GM19099 (cell line): ENCODE data around the gene ABCC1.
A peak's percentile ranks its signal among the peaks of the same experiment; 100 is the strongest.

ENCODE experiments used
- POLR2A ChIP-seq: IDR thresholded peaks from 3 replicates; pipeline ENCODE4 v1.6.1; 2011; ENCODE audit warnings: low read depth; ENCODE audit not compliant: insufficient read length; ENCODE audit errors: extremely low read depth

The ABCC1 gene

GRCh38 chr16:15949210-15950160 lies at the start of gene ABCC1:
Gene ABCC1 (plus strand): TSS chr16:15949616. CDS start chr16:15949752, 136 bp downstream.
- peak; percentile 36 for TF ChIP-seq POLR2A

- no peak for TF ChIP-seq POLR2A
Observed at GRCh38 chr16:15900357-15900756, 49.1 kb upstream of the ABCC1 start.

DNA sequence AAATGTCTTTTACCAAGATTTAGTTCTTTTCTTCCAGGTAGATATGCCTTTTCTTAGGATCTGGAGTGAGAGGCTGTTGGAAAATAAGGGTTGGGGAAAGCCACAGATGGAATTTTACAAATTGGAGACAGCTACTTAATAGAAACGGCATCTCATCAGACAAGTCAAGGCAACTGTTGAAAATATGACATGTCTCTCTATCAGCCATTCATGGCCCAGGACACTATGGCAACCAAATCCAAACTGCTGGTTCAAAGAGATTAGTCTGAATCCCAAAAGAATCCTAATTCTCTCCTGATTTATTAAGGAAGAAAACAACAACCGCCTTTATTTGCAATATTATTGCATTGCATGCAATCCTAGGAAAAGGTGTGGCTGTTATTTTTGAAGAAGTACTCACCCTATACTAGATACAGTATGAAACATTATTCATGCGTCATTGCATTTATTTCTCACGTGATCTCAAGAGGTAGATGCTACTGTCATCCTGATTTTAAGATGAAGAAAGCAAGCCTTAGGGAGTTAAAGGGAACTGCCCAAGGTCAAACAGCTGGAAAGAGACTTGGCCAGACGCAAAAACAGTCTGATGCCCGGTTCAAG lies 48.4 kb upstream of the ABCC1 start:
- no peak for TF ChIP-seq POLR2A

- TF ChIP-seq POLR2A = no peak
Observed at GRCh38 chr16:15903960-15904359, 45.5 kb upstream of the ABCC1 start.

DNA sequence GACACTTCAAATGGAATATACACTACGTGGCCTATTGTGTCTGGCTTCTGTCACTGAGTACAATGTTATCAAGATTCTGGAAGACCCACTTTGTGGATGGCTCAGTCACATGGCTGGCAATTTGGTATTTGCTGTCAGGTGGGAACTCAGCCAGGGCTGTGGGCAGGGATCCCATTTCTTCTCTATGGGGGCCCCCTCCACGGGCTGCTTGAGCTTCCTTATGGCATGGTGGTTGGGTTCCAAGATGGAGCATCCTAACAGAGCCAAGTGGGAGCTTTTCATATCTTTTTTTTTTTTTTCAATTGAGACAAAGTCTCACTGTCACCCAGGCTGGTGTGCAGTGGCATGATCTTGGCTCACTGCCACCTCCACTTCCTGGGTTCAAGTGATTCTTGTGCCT lies 43.0 kb upstream of the ABCC1 start:
- TF ChIP-seq POLR2A = no peak

DNA sequence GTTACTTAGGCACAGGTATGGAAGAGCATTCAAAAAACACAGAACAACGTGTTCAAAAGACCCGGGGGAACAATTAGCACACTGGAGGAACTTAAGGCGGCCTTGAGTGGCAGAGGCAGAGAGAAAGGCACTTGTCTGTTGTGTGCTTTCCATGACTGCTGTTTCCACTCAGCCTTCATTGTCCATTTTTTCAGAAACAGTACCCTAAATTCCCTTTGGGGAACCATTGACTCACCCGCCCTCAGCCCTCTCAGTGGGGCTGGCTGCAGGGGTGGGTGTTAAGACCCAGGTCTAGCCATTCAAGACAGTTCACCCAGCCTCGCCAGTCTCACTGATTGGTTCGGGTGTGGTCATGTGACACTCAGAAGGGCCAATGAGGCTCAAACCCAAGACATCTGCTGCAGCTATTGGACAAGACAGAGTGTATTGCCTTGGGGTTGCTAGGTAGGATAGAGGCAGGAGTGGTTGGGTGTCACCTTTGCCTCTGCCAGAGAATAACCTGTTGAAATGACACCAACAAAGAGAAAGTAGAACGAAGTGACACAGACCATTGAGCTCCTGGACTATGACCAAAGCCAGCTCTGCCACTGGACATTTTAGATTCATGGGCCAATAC lies 41.4 kb upstream of the ABCC1 start:
- no peak for TF ChIP-seq POLR2A

- TF ChIP-seq POLR2A = no peak
Observed at GRCh38 chr16:15911198-15911597, 38.2 kb upstream of the ABCC1 start.

- no peak for TF ChIP-seq POLR2A
Observed at GRCh38 chr16:15913046-15913698, 36.2 kb upstream of the ABCC1 start.

GRCh38 chr16:15915555-15916081 lies 33.8 kb upstream of the ABCC1 start:
- TF ChIP-seq POLR2A = no peak

DNA sequence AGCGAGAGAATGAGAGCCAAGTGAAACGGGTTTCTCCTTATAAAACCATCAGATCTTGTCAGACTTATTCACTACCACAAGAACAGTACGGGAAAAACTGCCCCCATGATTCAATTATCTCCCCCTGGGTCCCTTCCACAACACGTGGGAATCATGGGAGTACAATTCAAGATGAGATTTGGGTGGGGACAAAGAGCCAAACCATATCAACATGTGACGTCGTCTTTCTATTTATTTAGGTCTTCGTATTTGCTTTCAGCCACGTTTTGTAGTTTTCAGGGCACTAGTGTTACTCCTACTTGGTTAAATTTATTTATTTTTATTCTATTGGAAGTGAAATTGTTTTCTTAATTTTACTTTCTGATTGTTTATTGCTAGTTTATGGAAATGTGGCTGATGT lies 33.1 kb upstream of the ABCC1 start:
- TF ChIP-seq POLR2A = no peak

DNA sequence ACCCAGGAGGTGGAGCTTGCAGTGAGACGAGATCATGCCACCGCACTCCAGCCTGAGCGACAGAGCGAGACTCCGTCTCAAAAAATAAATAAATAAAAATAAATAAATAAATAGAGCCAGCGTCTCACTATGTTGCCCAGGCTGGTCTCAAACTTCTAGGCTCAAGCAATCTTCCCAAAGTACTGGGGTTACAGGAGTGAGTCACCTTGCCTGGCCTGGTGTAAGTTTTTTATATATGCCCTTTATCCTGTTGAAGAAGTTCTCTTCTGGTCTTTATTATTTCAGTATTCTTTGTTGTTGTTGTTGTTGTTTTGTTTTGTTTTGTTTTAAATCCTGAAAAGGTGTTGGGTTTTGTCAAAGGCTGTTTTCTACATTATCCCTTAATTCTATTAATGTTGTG lies 30.1 kb upstream of the ABCC1 start:
- no peak for TF ChIP-seq POLR2A

DNA sequence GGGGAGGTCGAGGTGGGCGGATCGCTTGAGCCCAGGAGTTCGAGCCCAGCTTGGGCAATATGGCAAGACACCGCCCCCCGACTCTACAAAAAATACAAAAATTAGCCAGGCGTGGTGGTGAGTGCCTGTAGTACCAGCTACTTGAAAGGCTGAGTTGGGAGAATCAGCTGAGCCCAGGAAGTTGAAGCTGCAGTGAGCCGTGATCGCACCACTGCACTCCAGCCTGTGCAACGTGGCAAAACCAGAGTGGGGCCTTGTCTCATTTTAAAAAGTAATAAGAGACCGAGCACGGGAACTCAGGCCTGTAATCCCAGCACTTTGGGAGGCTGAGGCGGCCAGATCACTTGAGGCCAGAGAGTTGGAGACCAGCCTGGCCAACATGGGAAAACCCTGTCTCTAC lies 24.4 kb upstream of the ABCC1 start:
- TF ChIP-seq POLR2A = no peak

GRCh38 chr16:15925631-15926030 lies 23.8 kb upstream of the ABCC1 start:
- TF ChIP-seq POLR2A = no peak

DNA sequence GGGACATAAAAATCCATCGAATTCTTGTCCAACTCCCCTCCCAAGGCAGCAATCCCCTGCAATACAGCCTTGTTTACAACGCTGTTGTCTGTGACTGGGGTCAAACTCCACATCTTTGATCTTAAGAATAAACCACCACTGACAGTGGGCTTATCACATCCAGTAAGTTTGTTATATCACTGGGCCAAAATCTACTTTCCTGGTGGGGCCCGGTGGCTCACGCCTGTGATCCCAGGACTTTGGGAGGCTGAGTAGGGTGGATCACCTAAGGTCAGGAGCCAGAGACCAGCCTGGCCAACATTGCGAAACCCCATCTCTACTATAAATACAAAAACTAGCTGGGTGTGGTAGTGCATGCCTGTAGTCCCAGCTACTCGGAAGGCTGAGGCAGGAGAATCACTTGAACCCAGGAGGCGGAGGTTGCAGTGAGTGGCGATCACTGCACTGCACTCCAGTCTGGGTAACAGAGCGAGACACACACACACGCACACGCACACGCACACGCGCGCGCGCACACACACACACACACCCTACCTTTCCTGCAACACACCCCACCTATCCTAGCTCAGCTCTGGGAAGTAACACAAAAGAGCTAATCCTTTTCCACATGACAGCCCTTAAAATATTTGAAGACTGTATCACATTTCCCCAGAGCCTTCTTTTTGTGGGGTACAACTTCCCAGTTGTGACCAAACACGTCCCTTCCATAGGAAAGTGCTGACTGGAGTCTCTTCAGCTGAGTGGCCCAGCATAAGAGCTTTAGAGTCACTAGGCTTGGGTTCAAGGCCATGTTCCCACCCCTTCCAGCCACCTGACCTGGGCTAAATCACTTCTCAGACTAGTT lies 20.9 kb upstream of the ABCC1 start:
- TF ChIP-seq POLR2A = no peak
